Stimulated activated CD4-positive, alpha-beta T cell treated with anti-CD3 and anti-CD28 coated beads, Interleukin-1b, Interleukin-23, amount 100 ng/mL, for 48 hours (primary cell): ENCODE measurements around the gene TIMM50.
A peak's percentile ranks its signal among the peaks of the same experiment; 100 is the strongest.

Source experiments
- DNase-seq: peaks from one replicate; pipeline ENCODE4 v3.0.0-alpha.2; 2020

Gene TIMM50

DNA sequence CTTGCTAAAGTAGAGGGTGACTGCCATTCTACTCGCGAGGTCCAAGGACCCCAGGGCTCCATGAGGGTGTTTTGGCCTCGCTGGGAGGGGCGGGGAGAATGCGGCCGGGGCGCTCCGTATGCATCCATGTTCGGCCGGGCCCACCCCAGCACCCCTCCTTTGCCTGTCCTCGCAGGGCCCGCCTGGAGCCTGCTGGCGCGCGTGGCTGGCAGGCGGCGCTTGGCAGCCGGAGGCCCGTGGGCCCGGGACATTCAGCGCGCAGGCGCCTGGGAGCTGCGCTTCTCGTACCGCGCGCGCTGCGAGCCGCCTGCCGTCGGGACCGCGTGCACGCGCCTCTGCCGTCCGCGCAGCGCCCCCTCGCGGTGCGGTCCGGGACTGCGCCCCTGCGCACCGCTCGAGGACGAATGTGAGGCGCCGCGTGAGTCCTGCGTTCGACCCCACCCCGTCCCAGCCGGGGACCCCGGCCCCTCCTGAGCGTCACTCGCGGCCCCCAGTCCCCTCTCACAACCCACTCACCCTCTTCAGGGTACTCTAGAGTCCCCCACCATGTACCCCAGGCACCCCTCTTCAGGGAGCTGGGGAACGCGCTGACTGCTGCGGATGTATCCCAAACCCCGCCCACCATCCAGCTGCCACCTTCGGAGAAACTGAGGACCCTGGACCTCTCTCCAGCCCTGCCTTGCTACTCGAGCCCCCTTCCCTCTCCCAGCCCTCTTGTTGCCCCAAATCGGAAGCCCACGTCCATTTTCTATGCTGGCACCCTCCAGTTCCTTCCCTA lies 22.2 kb downstream of the TIMM50 start:
- DNase-seq, result peak; percentile 79

DNA sequence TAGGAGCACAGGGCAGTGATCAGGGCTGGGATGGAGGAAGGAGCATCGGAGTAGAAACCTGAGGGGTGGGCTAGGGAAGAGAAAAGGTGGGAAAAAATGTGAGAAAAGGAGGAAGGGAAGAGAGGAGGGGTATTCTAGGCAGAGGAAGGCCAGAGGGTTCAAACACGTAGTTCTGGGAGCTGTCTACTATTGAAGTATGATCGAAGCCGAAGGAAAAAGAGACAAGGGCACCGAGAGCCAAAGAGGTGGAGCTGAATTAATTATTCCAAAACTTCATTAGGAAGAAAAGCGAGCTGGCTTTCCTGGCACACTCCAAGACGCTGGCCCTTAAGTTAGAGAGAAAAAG lies 25.9 kb downstream of the TIMM50 start:
- no peak for DNase-seq

DNA sequence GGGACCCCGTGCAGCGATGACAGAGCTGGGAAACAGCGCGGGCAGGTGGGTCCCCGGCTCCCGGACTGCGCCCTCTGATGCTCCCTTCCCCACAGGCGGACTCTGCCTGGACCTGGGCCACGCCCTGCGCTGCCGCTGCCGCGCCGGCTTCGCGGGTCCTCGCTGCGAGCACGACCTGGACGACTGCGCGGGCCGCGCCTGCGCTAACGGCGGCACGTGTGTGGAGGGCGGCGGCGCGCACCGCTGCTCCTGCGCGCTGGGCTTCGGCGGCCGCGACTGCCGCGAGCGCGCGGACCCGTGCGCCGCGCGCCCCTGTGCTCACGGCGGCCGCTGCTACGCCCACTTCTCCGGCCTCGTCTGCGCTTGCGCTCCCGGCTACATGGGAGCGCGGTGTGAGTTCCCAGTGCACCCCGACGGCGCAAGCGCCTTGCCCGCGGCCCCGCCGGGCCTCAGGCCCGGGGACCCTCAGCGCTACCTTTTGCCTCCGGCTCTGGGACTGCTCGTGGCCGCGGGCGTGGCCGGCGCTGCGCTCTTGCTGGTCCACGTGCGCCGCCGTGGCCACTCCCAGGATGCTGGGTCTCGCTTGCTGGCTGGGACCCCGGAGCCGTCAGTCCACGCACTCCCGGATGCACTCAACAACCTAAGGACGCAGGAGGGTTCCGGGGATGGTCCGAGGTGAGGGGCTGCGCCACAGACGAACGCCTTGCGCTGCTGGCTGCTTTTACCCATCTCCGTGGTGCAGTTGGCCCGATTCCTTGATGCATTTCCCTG lies 26.5 kb downstream of the TIMM50 start:
- peak; percentile 65 for DNase-seq

DNA sequence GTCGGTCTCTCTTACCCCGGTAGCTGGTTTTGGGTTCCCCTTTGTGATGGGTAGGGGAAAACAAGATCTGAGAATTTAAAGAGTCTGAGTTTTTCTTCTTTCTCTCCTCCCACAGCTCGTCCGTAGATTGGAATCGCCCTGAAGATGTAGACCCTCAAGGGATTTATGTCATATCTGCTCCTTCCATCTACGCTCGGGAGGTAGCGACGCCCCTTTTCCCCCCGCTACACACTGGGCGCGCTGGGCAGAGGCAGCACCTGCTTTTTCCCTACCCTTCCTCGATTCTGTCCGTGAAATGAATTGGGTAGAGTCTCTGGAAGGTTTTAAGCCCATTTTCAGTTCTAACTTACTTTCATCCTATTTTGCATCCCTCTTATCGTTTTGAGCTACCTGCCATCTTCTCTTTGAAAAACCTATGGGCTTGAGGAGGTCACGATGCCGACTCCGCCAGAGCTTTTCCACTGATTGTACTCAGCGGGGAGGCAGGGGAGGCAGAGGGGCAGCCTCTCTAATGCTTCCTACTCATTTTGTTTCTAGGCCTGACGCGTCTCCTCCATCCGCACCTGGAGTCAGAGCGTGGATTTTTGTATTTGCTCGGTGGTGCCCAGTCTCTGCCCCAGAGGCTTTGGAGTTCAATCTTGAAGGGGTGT lies 27.2 kb downstream of the TIMM50 start:
- DNase-seq, result no peak

DNA sequence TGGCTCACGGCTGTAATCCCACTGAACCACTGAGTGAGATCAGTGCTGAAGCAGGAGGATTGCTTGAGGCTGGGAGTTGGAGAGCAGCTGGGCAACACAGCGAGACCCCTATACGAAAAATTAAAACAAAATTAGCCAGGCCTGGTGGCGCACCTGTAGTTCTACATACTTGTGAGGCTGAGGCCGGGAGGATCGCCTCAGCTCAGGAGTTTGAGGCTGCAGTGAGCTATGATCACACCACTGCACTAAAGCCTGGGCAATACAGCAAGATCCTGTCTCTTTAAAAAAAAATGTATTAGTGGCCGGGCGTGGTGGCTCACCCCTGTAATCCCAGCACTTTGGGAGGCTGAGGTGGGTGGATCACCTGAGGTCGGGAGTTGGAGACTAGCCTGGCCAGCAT lies 28.0 kb downstream of the TIMM50 start:
- DNase-seq, result no peak

DNA sequence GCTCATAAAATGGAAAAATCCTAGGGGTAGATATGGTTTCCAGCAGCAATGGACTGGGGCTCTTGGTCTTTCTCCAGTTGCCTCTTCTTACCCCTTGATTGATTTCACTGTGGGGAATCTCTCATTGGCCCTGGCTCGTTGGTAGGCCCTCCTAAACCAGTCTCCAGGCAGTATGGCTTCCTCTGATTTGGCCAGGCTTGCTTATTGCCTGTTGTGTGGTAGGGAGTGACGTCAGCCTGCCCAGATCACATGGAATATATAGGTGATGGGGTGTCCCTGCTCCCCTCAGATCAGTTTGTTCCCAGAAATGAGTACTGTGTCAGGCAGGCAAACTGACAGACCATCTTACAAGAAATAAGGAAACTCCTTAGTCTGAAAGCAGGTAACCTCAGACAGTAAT lies 28.6 kb downstream of the TIMM50 start:
- DNase-seq, result no peak

DNA sequence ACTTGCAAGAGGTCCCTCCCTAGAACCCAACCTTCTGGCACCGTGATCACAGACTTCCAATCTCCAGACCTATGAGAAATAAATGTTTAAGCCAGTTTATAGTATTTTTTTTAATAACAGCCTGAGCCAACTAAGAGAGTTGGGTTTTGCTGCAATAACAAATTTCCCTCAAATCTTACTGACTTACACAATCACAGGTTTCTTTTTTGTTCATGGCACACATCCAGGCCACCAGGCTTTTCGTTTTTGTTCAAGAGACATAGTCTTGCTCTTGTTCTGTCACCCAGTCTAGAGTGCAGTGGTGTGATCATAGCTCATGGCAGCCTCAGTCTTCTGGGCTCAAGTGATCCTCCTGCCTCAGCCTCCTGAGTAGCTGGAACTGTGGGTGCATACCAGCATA lies 32.4 kb downstream of the TIMM50 start:
- no peak for DNase-seq

DNA sequence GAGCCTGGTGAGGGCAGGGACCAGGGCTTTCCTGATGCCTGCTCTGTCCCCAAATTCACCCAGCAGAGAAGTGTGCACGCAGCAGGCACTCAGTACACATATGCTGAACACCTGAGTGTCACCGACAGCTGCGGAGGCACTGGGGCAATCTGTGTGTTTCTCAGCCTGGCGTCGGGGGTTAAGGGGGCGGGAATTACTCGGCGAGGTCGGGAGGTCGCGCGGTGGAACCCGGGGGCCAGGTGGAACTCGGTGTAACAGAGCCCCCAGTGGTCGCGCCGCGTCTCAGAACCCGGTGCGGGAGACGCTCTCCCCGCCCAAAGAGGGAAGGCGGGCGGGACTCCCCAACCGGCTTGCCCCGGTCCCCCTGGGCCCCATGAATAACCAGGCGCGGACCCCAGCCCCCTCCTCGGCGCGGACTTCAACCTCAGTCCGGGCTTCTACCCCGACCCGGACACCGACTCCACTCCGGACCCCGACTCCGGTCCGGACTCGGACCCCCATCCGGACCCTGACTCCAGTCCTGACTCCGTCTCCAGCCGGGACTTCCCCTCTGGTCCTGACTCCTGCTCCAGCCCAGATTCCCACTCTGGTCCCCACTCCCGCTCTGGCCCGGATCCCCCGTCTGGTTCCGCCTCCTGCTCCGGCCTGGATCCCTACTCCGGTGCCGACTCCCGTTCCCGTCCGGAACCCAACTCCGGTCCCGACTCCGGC lies 34.4 kb downstream of the TIMM50 start, which contains the start of gene SELENOV:
SELENOV (plus strand) TSS at position 300 of the 711 bp plus-strand sequence; CDS start at position 374, 74 bp downstream.
- no peak for DNase-seq

DNA sequence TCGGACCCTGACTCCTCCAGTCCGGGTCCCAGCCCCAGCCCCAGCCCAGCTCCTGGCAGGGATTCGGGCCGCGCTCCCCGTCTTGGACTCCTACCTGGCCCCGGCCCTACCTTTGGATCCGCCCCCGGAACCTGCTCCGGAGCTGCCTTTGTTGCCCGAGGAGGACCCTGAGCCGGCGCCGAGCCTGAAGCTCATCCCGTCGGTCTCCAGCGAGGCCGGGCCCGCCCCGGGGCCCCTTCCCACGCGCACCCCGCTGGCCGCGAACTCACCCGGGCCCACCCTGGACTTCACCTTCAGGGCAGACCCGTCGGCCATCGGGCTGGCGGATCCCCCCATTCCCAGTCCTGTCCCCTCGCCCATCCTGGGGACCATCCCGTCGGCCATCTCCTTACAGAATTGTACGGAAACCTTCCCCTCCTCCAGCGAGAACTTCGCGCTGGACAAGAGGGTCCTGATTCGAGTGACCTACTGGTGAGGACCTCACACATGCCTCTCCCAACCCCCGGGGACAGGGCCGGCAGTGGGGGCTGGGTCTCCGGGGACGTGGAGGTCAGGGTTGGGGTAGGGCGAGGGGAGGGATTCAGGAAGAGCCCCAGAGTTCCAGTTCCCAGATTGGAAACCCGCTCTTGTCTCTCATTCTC lies 35.0 kb downstream of the TIMM50 start:
- DNase-seq, result no peak

DNA sequence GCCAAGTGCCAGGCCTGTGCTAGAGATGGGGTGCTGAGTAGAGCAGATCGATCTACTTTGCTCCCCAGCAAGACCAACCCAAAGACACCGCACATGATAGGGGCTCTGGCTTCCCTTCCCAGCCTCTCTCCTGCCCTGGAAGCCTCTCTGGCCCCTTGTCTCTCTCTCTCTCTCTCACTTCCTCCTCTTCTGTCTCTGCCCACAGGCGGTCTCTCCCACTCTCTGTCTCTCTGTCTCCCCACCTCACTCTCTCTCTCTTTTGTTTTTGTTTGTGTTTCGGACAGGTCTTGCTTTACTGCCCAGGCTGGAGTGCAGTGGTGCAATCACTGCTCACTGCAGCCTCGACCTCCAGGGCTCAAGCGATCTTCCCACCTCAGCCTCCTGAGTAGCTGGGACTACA lies 35.6 kb downstream of the TIMM50 start:
- no peak for DNase-seq

DNA sequence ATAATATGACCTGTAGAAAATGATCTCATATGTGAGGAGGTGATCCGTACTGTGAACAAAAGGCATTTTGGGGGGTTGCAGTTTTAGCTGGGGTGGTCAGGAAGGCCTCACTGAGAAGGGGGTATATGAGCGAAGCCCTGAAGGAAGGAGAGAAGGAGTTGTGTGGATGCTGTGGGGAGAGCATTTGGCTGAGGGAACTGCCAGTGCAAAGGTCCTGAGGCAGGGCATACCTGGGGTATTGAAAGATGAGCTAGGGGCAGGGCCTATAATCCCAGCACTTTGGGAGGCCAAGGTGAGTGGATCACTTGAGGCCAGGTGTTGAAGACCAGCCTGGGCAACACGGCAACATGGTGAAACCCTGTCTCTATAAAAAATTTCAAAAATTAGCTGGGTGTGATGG lies 36.8 kb downstream of the TIMM50 start:
- no peak for DNase-seq

DNA sequence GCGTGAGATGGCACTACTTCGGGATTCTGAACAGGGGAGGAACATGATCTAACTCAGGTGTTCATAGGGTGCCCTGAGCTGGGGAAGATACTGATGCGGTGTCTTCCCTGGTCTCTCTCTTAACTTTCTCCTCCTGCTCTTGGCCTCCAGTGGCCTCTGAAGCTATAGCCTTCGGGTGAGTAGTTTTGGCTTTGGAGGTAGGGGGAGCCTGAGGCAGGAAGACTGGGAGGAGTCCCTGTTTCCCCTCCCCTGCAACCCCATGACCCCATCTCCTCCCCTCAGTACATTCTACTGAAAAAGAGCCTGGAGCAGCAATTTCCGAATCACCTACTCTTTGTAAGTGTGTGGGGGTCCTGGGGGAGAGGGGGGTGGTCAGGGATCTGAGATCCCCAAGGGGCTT lies 37.8 kb downstream of the TIMM50 start:
- no peak for DNase-seq

DNA sequence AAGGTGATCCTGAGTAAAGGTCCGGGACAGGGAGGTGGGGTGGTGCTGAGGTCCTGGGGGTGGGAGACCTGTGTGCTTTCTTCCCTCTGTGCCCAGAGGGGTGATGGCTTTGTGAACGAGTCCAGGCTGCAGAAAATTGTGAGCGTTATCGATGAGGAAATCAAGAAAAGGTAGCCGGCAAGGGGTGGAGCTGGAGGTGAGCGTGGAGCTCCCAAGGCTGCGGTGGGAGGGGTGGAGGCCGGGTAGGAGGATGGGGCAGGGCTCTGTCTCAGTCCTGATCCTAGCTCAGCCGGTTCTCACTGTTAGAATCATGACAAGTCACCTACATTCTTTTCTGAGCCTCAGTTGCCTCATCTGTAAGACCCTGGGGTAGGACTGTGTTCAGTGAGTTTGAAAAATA lies 38.3 kb downstream of the TIMM50 start:
- DNase-seq, result no peak

DNA sequence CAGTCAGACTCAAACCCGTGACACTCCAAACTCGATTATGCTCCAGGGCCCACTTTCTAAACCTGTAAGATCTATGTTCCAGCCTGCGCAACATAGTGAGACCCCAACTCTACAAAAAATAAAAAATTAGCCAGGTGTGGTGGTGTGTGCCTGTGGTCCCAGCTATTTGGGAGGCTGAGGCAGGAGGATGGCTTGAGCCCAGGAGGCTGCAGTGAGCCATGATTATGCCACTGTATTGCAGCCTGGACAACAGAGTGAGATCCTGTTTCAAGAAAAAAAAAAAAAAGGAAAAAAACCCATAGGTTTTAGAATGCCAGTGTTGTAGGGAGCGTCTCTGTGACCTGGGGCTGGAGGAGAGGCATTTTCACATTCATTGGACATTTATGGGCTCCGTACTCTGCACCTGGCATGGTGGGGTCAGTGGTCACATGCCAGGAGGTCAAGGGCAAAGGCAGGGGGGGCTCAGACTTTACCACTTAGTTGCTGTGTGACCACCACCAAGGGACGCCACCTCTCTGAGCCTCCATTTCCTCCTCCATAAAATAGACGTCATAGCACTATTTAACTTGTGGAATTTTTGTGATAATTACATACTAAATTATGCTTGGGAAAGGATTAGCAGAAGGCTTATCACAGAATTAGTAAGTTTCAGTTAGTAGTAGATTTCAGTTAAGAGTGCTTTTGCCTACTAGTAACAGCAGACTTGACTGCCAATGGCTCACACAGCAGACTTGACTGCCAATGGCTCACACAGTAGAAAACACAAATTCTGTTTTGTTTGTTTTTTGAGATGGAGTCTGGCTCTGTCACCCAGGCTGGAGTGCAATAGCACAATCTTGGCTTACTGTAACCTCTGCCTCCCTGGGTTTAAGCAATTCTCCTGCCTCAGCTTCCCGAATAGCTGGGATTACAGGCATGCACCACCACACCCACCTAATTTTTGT lies 40.2 kb downstream of the TIMM50 start:
- DNase-seq, result no peak

DNA sequence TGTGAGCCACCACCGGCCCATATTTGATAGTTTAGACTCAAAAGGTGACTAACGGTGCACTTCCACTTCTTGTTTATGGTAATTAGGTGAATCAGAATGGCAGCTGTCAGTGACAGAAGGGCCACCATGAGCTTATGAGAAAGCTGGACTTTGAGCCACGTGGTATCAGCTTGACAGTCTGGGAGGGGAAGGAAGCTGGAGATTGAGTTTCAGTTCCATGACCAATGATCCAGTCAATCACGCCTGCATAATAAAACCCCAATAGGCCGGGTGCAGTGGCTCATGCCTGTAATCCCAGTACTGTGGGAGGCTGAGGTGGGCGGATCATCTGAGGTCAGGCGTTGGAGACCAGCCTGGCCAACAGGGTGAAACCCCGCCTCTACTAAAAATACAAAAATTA lies 43.9 kb downstream of the TIMM50 start:
- no peak for DNase-seq

DNA sequence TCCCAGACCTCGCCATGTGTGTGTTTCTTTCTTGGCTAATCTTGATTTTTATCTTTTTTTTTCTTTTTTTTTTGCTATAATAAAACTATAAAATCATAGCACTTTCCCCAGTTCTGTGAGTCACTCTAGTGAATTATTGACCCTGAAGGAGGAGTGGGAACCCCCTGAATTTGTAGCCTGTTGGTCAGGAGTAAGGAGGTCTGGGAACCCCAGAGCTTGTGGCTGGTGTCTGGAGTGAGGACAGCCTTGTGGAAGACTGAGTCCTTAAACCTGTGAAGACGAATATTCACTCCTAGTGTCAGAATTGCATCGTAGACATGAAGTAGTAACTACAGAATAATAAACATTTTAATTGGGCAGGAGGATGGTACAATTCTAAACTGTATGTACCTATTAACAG lies 44.6 kb downstream of the TIMM50 start:
- DNase-seq, result no peak

DNA sequence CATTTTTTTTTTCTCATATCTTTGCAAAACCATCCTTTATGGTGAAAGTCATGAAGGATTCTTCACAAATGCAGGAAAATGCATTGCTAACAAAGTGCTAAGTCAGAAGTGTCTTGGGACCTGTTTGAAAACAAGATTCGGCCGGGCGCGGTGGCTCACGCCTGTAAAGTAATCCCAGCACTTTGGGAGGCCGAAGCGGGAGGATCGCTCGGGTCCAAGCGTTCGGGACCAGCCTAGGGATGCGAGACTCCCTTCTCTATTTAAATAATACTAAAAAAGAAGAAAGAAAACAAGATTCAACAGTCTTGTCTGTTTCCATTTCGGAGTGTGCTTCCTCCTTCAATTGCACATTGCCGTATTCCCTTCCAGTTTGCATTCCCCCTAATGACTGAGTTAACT lies 51.2 kb downstream of the TIMM50 start:
- no peak for DNase-seq

DNA sequence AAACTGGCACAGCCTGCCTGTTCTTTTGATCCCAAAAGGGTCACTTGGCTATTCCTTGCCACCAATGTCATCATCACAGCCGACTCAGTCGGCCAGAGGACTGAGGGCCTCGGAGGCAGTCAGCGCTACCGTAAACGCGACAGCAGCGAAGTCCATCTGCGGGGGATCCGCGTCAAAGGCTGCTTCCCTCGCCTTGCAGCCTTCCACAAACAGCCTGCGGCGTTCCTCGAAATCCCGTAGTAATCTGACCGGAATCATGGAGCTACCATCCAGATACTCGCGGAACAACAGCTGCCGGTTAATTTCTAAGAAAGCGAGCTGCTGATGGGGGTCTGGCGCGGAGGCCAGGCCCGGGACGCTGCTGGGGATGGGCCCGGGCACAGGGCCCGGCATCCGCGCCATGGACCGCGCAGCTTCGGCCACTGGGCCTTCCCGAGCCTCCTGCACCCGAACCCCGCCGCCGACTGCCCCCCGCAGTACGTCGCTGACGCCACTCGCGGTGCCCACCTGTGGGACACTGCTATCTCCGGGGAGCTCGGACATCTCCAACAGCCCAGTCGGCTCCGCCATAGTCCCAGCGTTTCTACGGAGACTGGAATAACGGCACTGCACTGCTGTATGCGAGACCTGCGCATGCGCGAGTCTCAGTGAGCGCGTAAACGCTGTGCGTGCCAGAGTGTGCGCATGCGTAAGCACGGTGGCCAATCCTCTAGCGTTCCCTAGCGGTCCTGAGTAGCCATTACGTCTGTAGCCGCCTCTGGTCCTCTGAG lies 51.8 kb downstream of the TIMM50 start, which contains the start of gene EID2B:
EID2B (minus strand) TSS at position 620 of the 770 bp plus-strand sequence; CDS start at position 570, 50 bp downstream.
- peak; percentile 96 for DNase-seq

DNA sequence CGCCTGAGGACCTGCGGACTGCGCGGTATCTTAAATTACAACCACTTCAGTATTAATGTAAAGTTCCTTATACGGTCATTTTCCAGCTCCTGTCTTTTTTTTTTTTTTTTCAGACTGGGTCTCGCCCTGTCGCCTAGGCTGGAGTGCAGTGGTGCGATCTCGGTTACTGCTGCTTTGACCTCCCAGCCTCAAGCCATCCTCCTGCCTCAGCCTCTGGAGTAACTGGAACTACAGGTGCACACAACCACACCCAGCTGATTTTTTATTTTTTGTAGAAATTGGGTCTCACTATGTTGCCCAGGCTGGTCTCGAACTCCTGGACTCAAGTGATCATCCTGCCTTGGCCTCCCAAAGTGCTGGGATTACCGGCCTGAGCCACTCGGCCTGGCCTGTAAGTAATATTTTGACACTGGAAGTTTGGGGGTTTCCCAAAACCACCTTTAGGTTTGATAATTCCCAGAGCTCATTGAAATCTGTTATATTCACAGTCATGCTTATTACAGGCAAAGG lies 52.4 kb downstream of the TIMM50 start:
- DNase-seq, result no peak

DNA sequence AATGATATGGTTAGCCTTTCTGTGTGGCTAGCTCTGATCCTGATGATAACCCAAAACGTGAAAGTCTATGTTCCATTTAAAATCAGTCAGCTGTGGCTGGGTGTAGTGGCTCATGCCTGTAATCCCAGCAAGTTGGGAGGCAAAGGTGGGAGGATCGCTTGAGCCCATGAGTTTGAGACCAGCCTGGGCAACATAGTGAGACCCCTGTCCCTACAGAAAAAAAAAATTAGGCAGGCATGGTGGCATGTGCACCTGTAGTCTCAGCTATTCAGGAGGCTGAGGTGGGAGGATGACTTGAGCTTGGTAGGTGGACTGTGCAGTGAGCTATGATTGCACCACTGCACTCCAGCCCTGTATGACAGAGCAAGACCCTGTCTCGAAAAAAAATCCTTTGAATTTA lies 53.2 kb downstream of the TIMM50 start:
- DNase-seq, result no peak

DNA sequence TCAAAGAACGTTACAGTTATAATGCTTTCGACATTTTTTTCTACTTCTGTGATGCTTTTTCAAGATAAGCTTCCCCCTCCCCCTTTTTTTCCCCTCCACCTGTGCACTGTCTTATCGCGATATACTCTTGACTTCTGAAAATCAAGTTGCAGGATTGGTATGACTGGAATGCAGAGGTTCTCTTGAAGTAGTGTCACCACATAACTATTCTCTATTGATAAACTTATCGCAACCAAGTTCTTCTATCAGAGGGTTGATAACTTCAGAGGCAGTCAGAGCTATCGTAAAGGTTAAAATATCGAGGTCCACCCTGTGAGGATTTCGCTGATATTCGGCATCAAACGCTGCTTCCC lies 58.5 kb downstream of the TIMM50 start:
- no peak for DNase-seq
